ENCODE measurements around the gene ARSJ. TPM values are rescaled to one million over a fixed set of nuclear protein-coding genes. Genes with fewer than 3 reads are reported as not detected.

ARSJ gene
- total and polyA plus RNA-seq, 2 of the 8 experiments (the other 6 are each of a cell fraction or from before 2014, with no cell fraction given): 1.4 to 6.3 TPM

GRCh38 chr4:113971706-113972360 lies 7.6 kb downstream of the ARSJ start:
- H3K27me3 ChIP-seq (replicated peaks in 1 of 4; ENCODE audit: control insufficient read depth in 3 of 4, extremely low read depth in 1 of 4, insufficient read depth in 3 of 4, low read length in 3 of 4): no peaks in the 10 kb centered on the region
- no peaks in the 10 kb centered on the region for H4K20me1 ChIP-seq (replicated peaks in 1 of 2; ENCODE audit: control insufficient read depth in 1 of 2, insufficient read depth in 2 of 2, low read length in 2 of 2)
- H2AK5ac ChIP-seq (ENCODE audit: low read depth, low read length): no peak overlapping the region
- no peak overlapping the region for H3K4me3 ChIP-seq (ENCODE audit: extremely low read depth in 1 of 4, insufficient read depth in 2 of 4, low read depth in 3 of 4, low read length in 4 of 4)
- no peak overlapping the region for H3K18ac ChIP-seq (ENCODE audit: extremely low read depth, low read length)
- no peak overlapping the region for H3K27ac ChIP-seq (ENCODE audit: low read depth, low read length)
- no peak overlapping the region for H2BK20ac ChIP-seq (ENCODE audit: low read length)
- no peak overlapping the region for H4K91ac ChIP-seq (replicated peaks; ENCODE audit: insufficient read length, low read length)
- CTCF ChIA-PET (ENCODE audit: partially characterized antibody): interaction anchor here (0.7 to 1.4 kb wide), 3 partner anchors 20 to 182 kb away, joined by 3 to 4 read pairs (median 3); no protein-coding TSS in a partner anchor
- no peak overlapping the region for H2AFZ ChIP-seq (ENCODE audit: low read length)
- H3K4me1 ChIP-seq (replicated peaks in 1 of 4; ENCODE audit: control insufficient read depth in 3 of 4, insufficient read depth in 4 of 4, low read length in 3 of 4): no peaks in the 10 kb centered on the region
- no peak overlapping the region for H2BK120ac ChIP-seq (replicated peaks; ENCODE audit: low read depth, low read length)
- H2BK15ac ChIP-seq (ENCODE audit: low read length): no peak overlapping the region
- no peak overlapping the region for H3K4me2 ChIP-seq (ENCODE audit: insufficient read depth in 1 of 2, low read depth in 2 of 2, low read length in 2 of 2)
- H3K4ac ChIP-seq (replicated peaks; ENCODE audit: insufficient read length, low read depth, low read length): no peak overlapping the region
- no peak overlapping the region for H3K9ac ChIP-seq (replicated peaks in 1 of 4; ENCODE audit: extremely low read depth in 1 of 4, low read depth in 3 of 4, low read length in 3 of 4)
- H4K8ac ChIP-seq (ENCODE audit: extremely low read depth, insufficient read depth, low read length): no peak overlapping the region
- no peak overlapping the region for H3K56ac ChIP-seq (replicated peaks; ENCODE audit: insufficient read length, low read depth, low read length)
- H4K5ac ChIP-seq (ENCODE audit: insufficient read length, low read depth, low read length): no peak overlapping the region
- no peaks in the 10 kb centered on the region for H3K9me3 ChIP-seq (ENCODE audit: insufficient read depth in 2 of 2, low read depth in 1 of 2, low read length in 1 of 2)
- no peak overlapping the region for H3K23ac ChIP-seq (ENCODE audit: insufficient read length)
- no peak overlapping the region for H3K14ac ChIP-seq (ENCODE audit: insufficient read length)
- POLR2A ChIA-PET (ENCODE audit: partially characterized antibody): no interaction called here
- 82% methylated on average over 2 of the region's 2 CpGs; no CpG with 5 or more reads in 1 of the 2 experiments for WGBS, 2 experiments (ENCODE audit: extremely low coverage in 1 of 2, insufficient coverage in 1 of 2, insufficient read length in 1 of 2, insufficient replicate concordance in 2 of 2, low coverage in 1 of 2, low lambda C conversion rate in 2 of 2, missing lambda C conversion rate in 1 of 2)
- FAIRE-seq (no peak), DNase-seq (ENCODE audit: low read depth in 1 of 2, low spot score in 2 of 2) (no peak)
- no peaks in the 10 kb centered on the region; the same call in 1 of the 2 replicates for H3K23me2 ChIP-seq (ENCODE audit: low read depth, low read length)
- no peak overlapping the region for H2BK12ac ChIP-seq (ENCODE audit: low read depth, low read length)
- H3K79me1 ChIP-seq (ENCODE audit: low read depth, low read length): no peaks in the 10 kb centered on the region
- no peak overlapping the region for H2BK5ac ChIP-seq (ENCODE audit: low read depth, low read length)
- no peaks in the 10 kb centered on the region for H3K36me3 ChIP-seq (ENCODE audit: control insufficient read depth in 2 of 4, insufficient read depth in 4 of 4, low read length in 3 of 4)
- peaks cover 0 to 10% of the 10 kb centered on the region in 2 experiments; a peak in 1 of 4 replicates for H3K79me2 ChIP-seq (ENCODE audit: control insufficient read depth in 1 of 2, insufficient read depth in 2 of 2, low read length in 2 of 2)
- TF ChIP-seq SIRT6 (IDR thresholded peaks at IDR 0.05; ENCODE audit: low read length): no peak
- no peak for TF ChIP-seq TAF7 (optimal IDR thresholded peaks at IDR 0.05; ENCODE audit: borderline replicate concordance, low read depth, low read length)
- no peak for TF ChIP-seq SP2 (IDR thresholded peaks at IDR 0.05; ENCODE audit: low read length)
- TF ChIP-seq CTBP2 (IDR thresholded peaks at IDR 0.05; ENCODE audit: borderline replicate concordance, insufficient read depth, insufficient read length, low read length): no peak
- TF ChIP-seq, protein P1, sequence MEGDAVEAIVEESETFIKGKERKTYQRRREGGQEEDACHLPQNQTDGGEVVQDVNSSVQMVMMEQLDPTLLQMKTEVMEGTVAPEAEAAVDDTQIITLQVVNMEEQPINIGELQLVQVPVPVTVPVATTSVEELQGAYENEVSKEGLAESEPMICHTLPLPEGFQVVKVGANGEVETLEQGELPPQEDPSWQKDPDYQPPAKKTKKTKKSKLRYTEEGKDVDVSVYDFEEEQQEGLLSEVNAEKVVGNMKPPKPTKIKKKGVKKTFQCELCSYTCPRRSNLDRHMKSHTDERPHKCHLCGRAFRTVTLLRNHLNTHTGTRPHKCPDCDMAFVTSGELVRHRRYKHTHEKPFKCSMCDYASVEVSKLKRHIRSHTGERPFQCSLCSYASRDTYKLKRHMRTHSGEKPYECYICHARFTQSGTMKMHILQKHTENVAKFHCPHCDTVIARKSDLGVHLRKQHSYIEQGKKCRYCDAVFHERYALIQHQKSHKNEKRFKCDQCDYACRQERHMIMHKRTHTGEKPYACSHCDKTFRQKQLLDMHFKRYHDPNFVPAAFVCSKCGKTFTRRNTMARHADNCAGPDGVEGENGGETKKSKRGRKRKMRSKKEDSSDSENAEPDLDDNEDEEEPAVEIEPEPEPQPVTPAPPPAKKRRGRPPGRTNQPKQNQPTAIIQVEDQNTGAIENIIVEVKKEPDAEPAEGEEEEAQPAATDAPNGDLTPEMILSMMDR (IDR thresholded peaks at IDR 0.05; ENCODE audit: control extremely low read depth in 1 of 3, insufficient read depth in 1 of 3, low read depth in 1 of 3, low read length in 3 of 3): no peak
- no peak for TF ChIP-seq E2F6 (IDR thresholded peaks at IDR 0.05)
- TF ChIP-seq BCL11A (IDR thresholded peaks at IDR 0.05; ENCODE audit: low read depth in 2 of 2, low read length in 2 of 2): no peak
- TF ChIP-seq RBBP5 (IDR thresholded peaks at IDR 0.05; ENCODE audit: borderline replicate concordance, low read depth, low read length): no peak
- no peak for TF ChIP-seq ASH2L (IDR thresholded peaks at IDR 0.05; ENCODE audit: low read length)
- no peak for TF ChIP-seq RFX5 (IDR thresholded peaks at IDR 0.05; ENCODE audit: borderline replicate concordance, low read depth, low read length)

Data from H1 (cell line).